NCI-H2029 treated with DMSO at 0.1 percent for 48 hours (cell line): ENCODE results near the gene ACP2.
"Not testable (repeated sequence)": the region's sequence is repeated elsewhere in the genome, so short reads cannot be mapped to it uniquely, and the experiment has no call there.

ENCODE experiments used
- DNase-seq: peaks from one replicate; lab custom pipeline; 2025; lab: John Stamatoyannopoulos, UW

Gene ACP2

DNA sequence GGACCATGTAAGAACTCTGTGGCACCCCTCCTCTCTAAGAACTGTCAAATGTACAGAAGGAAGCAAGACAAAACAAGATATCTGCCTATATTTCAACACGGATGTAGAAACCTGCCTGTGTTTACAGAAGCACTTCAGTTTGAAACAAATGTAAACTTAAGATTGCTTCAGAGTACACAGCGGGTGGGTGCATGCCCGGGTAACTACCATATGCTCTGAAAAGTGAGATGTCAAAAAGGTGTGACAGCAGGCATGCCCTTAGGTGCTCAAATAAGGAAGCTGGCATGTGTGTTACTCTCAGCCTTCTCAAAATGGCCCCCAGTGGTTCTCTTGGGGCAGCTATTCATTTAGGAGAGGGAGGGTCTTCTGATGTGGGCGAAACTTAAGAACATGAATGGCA is 5.2 kb downstream of the ACP2 start:
- no peak for DNase-seq

DNA sequence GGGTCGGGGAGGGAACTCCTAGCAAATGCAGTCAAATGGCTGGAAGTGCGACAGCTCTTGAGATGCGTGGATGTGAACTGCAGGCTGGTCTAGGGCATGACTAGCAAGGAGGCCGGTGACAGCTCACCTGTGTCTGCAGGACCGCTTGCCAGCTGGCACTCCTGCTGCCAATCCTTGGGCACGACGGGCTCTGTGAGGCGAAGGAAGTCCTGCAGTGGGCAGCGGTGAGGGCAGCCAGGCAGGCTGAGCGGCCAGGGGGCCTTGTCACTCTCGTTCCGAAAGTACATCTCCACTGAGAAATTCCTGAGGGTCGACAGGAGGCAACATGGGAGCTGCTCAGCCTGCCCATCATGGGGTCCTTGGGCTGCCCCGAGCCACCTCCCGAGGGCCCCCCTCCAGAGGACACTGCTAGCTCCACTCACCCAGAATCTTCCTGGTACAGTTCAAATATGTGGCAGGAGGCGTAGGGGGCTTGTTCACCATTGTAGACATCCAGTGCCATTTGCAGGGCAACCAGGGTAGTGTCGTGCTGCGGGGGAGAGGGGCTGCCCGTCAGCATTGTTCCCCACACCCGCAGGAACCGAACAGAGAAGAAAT is 5.9 kb downstream of the ACP2 start:
- no peak for DNase-seq

DNA sequence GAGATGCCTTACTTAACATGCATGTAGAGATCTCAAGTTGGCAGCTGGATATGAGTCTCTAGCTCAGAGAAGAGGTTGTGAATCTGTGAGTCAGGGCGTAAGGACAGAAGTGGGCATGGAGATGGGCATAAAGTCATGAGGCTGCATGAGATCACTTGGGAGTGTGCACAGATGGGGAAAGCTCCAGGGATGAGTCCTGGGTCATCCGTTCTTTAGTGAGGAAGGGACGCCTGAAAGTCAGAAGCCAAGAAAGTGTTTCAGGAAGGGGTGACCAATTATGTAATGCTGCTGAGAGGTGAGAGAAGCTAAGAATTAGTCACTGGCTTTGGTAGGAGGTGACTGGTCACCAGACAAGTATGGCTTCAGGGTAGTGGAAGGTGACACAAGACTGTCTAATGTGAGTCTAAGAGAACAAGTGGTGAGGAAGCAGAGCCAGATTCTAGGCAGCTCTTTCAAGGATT is 6.7 kb downstream of the ACP2 start:
- DNase-seq, result no peak

- DNase-seq, result no peak
Observed at GRCh38 chr11:47239852-47240251, 8.8 kb downstream of the ACP2 start.

- peak; percentile 45 for DNase-seq
Observed at GRCh38 chr11:47236482-47236881, 12.1 kb downstream of the ACP2 start.

DNA sequence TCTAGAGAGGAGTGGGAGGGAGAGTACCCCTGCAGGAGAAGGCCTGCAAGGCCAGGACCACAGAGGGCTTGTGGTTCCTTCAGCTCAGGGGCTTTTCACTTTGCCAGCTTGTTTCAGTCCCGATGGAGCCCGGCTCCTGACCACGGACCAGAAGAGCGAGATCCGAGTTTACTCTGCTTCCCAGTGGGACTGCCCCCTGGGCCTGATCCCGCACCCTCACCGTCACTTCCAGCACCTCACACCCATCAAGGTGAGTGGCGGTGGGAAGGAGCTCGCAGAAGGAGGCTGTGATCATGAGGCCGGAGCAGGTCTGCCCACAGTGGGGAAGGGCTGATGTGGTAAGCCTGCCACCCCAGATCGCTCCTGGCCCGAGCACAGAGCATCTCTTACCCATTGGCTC is 13.5 kb downstream of the ACP2 start:
- DNase-seq, result no peak

- DNase-seq, result peak; percentile 62
Observed at GRCh38 chr11:47234669-47235100, 13.9 kb downstream of the ACP2 start.

DNA sequence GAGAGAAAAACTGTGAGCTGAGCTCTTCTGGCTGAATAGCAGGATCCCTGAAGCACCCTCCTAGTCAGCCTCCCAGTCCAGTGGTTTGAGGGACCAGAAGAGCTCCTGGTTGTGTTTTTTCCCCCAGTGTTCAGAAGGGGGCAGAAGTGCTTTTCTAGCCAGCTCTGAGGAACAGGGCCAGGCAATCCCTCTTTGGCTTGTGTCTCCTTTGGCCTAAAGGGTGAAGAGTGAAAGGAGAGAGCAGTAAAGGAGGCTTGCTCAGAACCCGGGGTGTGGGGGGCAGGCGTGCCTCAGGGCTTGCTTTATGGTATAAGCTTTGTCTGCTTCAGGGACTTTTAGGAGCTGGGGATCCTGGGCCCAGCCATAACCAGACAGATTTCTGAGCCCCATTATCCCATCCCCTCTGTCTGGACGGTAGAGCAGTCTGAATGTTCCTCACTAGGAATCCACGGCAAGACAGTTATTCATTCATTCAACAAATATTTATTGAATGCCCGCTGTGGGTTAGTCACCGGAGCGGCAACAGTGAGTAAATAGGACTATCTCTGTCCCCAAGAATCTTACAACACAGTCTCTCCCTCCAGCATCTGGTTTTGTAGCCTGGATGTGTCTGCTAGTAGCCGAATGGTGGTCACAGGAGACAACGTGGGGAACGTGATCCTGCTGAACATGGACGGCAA is 14.5 kb downstream of the ACP2 start:
- peak; percentile 14 for DNase-seq

GRCh38 chr11:47233051-47233450 is 15.6 kb downstream of the ACP2 start:
- no peak for DNase-seq

DNA sequence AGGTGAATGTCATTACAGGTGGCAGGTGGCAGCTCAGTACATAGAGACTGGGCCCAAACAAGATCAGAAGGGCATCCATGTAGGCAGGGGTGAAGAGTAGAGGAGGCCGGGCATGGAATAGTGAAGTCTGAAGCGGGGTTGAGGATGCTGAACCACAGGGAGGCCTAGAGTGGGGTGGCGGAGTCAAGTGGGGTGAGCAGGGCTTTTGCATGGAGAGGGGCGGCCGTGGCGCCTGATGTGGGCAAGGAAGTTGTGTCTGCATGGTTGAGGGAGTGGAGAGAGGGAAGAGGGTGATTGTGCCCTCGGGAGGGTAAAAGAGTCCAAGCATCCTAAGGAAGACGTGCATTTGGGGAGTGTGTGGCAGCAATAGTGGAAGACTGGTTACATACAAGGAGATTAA is 19.5 kb downstream of the ACP2 start:
- no peak for DNase-seq

GRCh38 chr11:47225552-47226400 is 22.8 kb downstream of the ACP2 start:
- no peak for DNase-seq

- DNase-seq, result no peak
Observed at GRCh38 chr11:47222696-47223095, 25.9 kb downstream of the ACP2 start.

- no peak for DNase-seq
Observed at GRCh38 chr11:47220401-47220821, 28.2 kb downstream of the ACP2 start.

DNA sequence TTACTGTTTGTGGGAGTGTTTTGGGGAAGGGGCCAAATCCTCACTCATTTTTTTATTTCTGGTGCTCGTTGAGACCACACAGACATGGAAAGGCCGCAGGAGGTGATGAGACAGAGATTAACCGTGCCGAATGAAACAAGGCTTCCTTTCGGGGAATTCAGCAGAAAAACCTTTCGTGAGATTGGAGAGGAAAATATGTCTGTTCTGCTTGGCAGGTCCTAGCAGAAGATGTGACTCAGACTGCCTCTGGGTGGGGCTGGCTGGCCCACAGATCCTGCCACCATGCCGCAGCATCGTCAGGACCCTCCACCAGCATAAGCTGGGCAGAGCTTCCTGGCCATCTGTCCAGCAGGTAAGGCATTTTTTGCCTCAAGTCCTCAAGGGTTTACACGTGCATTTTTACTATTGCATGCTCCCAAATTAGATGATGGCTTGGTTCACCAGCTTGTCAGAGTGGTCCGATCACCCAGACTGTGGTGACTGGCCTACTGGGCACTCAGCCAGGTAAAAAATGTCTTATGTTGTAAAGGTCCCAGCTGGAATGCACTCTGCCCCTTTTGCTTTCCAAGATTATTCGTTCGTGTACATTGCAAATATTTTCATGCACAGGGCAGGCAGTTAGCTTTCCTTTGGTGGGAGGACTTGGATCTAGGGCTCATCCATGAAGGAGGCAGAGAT is 32.4 kb downstream of the ACP2 start:
- DNase-seq, result no peak

- DNase-seq, result peak; percentile 19
Observed at GRCh38 chr11:47215366-47215910, 33.2 kb downstream of the ACP2 start.

DNA sequence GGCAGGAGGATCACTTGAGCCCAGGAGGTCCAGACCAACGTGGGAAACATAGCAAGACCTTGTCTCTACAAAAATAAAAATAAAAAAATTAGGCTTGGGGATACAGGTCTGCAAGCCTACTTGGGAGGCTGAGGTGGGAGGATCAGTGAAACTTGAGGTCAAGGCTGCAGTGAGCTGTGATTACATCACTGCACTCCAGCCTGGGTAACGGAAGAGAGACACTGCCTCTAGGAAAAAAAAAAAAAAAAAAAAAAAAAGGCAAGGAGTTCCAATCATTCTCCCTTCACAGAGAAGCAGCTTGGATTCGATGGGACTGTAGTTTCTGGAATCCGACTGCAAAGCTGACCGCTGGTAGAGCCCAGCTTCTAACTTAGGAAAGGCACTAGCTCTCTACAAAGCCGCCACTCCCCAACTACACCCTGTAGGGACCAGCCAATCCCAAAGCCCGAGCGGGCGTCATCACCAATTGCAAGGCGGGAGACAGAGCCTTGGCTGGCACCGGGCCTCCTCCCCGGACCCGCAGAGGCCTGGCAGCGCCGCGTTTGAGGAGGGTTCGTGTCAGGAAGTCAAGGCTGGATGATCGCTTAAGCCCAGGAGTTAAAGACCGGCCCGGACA is 34.6 kb downstream of the ACP2 start:
- DNase-seq, result peak; percentile 78

- DNase-seq, result no peak
Observed at GRCh38 chr11:47212938-47213337, 35.7 kb downstream of the ACP2 start.

DNA sequence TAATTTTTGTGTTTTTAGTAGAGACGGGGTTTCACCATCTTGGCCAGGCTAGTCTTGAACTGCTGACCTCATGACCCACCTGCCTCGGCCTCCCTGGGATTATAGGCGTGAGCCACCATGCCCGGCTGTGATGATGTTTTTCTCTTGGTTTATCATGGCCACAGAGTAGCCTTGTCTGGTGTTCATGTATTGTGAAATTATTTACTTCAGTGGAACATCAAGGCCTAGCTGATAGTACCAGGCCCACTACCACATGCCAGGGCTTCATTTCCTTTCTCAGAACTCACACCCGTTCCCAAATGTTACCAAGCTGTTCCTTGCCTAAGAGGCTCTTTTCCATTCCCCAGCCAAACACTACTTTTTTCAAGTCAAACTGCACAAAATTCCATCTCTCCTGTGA is 40.0 kb downstream of the ACP2 start:
- no peak for DNase-seq

- DNase-seq, result not testable (repeated sequence)
Observed at GRCh38 chr11:47208008-47208552, 40.5 kb downstream of the ACP2 start.

DNA sequence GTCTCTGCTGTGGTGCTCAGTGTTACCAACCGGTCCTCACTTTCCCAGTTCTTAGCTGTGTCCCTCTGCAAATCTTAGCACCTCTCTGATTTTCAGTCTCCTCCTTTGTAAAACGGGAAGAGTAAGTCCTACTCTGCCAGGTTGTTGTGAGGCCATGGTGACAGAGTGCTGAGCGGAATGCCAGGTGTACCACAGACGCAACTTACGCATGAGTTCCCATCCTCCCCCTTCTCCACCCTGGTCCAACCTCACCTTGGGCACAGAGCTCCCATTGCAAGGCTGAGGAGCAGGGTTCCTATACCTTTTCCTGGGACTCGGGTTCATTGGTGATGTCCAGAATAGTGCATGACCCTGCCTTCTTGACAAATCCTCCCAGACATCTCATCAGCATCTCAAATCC is 41.2 kb downstream of the ACP2 start:
- no peak for DNase-seq

DNA sequence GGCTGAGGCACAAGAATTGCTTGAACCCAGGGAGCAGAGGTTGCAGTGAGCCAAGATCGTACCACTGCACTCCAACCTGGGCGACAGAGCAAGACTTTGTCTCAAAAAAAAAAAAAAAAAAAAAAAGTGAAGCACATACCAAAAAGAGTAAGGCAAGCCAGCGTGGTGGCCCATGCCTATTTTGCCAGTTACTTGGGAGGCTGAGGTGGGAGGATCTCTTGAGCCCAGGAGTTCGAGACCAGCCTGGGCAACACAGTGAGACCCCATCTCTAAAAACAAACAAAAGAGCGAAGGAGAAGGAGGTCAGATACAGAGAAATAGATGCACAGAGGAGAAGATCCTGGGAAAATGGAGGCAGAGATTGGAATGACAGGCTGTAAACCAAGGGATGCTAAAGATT is 42.0 kb downstream of the ACP2 start:
- not testable (repeated sequence) for DNase-seq
